Measurements from ENCODE around the gene SLC29A1.
"Not testable (repeated sequence)": the region's sequence is repeated elsewhere in the genome, so short reads cannot be mapped to it uniquely, and the experiment has no call there.

SLC29A1 gene

DNA sequence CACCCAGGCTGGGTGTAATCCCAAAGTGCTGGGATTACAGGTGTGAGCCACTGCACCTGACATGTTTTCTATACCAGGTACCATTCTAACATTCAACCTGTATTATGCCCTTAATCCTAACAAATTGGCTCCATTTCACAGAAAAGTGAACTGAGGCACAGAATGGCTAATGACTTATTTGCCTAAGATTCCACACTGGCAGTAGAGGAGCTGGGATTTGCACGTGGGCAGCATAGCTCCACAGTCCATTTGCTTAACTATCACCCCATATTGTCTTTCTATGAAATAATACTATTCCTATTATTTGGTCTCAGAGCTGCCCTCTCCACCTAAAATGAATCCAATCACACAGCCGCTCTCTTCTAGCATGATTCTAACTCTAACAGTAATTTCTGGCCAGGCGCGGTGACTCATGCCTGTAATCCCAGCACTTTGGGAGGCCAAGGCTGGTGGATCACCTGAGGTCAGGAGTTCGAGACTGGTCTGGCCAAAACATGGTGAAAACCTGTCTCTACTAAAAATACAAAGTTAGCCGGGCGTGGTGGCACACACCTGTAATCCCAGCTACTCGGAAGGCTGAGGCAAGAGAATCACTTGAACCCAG, 30.0 kb upstream of the SLC29A1 start:
- no peak for DNase-seq

DNA sequence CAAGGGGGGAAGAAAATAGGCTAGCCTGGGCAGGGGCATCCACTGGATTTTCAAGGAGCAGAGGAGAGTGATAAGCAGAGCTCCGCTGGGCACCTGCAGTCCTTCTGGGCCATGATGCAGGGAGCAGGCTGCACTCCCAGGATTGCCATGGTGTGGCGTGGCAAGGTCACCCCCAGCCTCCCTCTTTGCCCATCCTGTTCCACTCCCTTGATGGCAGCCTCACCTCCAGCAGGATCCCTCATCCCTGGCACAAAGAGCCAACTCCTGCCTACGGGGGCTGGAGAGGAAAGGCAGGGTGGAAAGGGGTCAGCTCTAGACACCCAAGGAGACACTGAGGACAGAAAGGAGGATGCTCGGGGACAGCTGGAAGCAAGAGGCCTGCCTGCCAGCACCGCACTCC, 29.1 kb upstream of the SLC29A1 start:
- DNase-seq, result no peak

DNA sequence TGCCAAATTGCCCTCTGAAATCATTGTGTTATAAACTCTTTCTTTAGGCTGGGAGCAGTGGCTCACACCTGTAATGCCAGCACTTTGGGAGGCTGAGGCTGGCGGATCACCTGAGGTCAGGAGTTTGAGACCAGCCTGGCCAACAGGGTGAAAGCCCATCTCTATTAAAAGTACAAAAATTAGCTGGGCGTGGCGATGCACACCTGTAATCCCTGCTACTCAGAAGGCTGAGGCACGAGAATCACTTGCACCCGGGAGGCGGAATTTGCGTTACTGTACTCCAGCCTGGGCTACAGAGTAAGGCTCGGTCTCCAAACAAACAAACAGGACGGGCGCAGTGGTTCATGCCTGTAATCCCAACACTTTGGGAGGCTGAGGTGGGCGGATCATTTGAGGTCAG, 27.0 kb upstream of the SLC29A1 start:
- DNase-seq, result not testable (repeated sequence)

DNA sequence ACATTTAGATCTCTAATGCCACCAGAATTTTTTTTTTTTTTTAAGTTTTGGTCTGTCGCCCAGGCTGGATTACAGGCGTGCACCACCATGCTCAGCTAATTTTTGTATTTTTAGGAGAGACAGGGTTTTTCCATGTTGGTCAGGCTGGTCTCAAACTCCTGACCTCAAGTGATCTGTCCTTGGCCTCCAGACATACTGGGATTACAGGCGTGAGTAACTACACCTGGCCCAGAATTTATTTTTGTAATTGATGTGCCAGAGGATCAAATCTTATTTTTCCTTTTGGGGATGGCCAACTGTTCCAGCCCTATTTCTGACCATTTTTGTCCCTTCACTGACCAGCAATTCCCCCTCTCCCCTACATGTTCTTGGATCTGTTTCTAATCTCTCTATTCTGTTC, 24.7 kb upstream of the SLC29A1 start:
- DNase-seq, result no peak

DNA sequence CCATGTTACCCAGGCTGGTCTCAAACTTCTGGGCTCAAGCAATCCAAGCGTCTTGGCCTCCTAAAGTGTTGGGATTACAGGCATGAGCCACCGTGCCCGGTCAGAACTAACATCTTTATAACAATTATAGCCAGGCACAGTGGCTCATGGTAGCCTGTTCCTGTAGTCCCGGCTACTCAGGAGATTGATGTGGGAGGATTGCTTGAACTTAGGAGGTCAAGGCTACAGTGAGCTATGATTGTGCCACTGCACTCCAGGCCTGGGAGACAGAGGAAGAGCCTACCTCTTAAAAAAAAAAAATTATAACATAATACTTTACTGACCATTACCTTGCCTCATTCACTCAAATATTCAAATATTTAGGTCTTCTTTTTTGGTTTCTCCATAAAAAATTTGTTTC, 23.5 kb upstream of the SLC29A1 start:
- no peak for DNase-seq

DNA sequence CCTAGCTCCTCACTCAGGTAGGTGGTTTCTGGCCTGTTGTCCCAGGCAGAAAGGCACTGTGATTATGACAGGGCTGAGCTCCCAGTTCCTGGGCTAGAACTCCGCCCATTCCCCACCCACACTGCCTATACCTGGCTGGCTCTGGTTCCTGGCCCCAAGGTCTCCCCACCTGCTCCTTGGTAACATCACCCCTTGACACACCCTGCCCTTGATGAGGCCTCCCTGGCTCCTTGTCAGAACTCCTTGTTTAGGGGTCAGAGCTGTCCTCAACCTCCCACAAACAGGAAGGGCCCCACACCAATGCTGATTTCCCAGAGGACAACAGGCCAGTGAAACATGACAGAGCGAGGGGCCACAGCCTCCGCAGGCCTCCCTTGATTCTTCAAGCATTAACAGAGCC, 22.2 kb upstream of the SLC29A1 start:
- DNase-seq, result no peak

DNA sequence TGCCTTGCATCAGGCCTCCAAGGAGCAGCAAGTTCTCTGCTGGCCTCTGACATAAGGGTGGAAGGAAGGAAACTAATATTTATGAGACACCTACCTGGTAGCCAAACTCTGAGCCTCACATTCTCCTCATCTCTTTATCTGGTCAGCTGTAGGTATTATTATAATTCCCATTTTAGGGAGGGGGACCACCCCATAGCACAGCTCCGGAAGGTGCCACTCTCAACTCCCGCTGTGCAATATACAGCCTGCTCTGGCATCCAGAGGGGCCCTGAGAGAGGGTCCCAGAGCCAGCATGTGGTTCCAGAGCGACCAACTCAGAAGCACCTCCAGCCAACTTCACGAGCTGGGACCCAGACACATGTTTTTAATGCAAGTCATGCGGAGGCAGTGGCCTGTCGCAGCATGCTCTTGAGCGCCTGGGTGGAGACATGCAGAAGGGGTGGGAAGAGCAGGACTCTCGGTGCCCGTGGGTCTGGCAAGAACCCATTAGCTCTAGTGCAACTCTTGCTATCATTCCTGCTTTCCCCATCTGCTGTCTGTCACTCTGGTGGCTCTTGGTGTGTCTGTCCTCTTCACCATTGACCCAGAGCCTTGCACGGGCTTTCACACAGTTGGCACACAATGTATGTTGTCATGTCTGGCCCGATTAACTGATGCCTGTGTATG, 21.6 kb upstream of the SLC29A1 start:
- DNase-seq, result no peak

DNA sequence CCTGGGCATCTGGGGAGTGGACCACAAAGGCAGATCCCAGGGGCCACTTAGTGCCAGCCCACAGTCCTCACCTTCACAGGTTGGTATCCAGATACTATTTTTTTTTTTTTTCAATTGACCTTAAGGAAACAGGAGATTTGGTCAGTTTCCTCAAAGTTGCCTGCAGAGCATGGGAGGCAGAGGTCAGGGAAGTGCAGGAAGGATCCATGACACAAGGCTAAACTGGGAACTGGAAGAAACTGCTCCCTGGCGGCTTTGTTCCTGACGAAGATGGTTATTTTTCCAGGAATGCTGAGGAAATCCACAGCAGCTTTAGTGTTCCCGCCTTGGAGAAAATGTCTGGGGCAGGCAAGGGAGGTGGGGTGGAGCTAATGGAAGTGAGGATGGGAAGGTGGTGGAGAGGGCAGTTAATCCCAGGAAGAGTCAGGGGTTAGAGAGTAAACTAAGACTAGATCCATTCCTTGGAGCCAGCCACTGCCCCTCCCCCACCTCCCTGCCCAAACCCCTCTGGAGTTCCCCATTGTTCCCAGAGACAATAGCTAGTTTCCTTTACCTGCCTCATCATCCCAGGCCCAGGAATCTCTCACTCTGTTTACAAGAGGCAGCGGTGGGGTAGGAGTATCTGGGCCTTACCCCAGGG, 20.9 kb upstream of the SLC29A1 start:
- DNase-seq, result no peak

DNA sequence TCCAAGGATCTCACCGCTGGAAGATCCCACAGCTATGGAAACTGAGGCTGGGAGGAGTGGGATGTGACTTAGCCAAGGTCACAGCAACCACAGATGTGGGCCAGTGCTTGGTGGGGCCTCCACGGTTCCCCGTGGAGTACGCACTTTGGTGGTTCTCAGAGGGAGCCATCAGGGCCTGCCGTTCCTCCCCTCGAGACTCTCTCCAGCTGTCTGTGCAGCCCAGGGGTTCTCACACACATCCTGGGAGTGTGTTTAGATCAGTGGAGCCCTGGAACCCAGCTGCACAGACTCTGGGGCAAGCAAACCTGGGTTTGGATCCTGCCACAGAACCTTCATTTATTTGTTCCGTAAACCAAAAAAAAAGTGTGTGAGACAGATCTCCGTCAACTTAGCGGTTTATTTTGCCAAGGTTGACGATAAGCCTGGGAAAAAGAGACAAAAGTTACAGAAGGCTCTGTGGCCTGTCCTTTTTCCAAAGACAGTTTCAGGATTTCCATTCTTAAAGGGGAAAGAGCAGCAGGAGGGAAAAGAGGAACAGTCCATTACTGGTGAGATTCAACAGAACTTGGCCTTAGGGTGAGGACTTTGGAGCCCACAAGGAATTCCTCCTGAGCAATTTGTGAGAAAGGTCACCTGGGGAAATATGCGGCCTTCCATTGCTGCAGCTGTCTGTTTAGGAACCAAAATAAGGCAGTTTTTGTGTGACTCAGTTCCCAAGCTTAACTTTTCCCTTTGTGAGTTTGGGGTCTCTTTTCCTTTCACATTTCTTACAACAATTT, 20.2 kb upstream of the SLC29A1 start:
- DNase-seq, result no peak

DNA sequence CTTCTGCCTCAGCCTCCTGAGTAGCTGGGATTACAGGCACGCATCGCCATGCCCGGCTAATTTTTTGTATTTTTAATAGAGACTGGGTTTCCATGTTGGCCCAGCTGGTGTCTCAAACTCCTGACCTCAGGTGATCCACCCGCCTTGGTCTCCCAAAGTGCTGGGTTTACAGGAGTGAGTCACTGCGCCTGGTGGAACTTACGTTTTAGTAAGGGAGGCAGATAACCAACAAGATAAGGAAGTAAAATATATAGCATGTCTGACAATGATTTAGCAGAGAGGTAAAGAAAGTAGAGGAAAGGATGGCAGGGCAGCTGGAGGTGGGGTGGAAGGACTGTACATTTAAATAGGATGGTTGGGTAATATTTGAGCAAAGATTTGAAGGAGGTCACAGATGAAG, 19.4 kb upstream of the SLC29A1 start:
- no peak for DNase-seq

DNA sequence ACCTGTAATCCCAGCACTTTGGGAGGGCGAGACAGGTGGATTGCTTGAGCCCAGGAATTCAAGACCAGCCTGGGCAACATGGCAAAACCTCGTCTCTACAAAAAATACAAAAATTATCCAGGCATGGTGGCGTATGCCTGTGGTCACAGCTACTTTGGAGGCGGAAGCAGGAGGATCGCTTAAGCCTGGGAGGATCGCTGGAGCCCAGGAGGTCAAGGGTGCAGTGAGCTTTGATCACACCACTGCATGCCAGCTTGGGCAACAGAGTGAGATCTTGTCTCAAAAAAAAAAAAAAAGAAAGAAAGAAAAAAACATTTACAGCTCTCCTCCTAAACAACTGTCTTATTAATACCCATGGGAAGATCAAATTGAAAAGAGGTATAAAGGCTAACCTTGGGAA, 15.4 kb upstream of the SLC29A1 start:
- DNase-seq, result no peak

DNA sequence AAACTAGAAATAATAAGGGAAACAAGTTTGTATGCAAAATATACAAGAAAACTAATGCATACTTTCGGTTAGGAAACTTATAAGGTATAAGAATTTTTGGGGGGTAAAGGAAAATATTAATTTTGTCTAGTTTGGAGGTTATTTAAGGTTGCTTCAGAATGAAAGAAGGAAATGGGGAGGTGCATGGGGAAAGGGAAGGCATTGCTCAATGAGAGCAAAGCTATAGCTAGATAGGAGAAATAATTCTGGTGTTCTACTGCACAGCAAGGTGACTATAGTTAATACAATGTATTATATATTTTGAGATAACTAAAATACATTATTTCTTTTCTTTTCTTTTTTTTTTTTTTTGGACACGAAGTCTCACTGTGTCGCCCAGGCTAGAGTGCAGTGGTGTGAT, 12.1 kb upstream of the SLC29A1 start:
- no peak for DNase-seq

DNA sequence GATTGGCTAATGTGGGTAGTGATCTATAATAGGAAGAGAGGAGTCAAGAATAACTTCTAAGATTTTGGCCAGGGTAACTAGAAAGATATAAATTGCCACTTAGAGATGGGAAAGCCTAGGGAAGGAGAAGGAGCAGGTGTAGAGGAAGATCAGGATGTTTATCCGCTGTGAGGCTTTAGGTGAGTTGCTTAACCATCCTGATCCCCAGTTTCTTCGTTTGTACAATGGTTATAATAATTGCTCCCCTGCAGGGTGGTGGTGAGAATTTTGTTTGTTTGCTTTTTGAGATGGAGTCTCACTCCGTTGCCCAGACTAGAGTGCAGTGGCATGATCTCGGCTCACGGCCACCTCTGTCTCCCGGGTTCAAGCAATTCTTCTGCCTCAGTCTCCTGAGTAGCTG, 9.1 kb upstream of the SLC29A1 start:
- DNase-seq, result no peak

DNA sequence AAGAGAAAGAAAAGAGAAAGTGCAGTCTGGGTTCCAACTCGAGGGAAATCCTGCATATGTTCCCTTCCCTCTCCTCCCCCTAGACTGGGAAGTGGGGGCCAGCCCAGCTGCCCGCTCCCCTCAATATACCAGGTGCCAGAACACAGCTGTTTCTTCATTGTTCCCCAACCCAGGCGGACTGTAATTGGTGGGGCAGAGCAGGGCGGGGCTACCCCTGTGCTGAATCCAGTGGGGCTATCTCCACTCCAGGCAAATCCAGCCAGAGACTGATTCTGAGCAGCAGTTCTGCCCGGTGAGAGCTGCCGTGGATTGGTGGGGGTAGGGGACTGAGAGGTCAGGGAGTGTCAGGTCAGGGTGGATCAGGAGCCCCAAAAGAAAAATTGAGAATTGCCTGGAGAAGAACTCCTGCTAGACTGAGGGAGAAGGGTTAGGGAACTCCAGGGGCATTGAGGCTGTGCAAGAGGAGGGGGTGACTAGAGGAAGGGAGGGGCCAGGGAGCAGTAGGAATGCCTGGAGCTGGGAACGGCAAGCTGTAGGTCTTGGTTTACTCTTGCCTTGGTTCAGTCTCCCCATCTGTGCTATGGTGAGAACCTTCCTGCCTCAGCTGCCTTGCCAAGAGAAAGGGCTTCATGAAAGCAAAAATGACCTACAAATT, 6.6 kb upstream of the SLC29A1 start, which contains the start of gene MYMX:
MYMX (plus strand) TSS at position 250 of the 655 bp plus-strand sequence. CDS start 546 bp downstream, outside the sequence.
- DNase-seq, result no peak

DNA sequence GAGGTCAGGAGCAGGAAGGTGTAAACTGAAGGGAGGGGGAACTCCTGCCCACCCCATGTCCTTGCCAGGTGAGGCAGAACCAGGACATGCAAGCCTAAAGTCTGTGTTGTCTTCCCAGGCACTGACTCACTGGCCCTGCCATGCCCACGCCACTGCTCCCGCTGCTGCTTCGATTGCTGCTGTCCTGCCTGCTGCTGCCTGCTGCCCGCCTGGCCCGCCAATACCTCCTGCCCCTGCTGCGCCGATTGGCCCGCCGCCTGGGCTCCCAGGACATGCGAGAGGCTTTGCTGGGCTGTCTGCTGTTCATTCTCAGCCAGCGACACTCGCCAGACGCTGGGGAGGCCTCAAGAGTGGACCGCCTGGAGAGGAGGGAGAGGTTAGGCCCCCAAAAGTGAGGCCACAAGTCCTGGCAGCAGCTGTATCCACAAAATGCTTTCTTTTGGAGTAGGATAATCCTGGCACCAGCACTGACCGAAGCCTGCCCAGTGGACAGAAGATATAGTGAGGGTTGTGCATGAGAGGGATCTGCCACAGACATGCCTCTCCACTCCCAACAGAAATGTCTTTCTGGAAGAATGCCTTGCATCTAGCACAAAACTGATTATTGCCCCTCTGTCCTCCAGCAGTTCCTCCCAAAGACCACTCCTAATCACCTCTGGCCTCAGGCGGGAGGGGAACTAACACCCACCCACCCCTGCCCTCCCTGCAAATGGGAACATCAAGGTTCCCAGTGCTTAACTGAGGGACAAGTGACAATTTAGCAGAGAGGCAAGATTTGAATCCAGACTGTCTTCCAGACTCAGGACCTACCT, 5.9 kb upstream of the SLC29A1 start:
- no peak for DNase-seq

DNA sequence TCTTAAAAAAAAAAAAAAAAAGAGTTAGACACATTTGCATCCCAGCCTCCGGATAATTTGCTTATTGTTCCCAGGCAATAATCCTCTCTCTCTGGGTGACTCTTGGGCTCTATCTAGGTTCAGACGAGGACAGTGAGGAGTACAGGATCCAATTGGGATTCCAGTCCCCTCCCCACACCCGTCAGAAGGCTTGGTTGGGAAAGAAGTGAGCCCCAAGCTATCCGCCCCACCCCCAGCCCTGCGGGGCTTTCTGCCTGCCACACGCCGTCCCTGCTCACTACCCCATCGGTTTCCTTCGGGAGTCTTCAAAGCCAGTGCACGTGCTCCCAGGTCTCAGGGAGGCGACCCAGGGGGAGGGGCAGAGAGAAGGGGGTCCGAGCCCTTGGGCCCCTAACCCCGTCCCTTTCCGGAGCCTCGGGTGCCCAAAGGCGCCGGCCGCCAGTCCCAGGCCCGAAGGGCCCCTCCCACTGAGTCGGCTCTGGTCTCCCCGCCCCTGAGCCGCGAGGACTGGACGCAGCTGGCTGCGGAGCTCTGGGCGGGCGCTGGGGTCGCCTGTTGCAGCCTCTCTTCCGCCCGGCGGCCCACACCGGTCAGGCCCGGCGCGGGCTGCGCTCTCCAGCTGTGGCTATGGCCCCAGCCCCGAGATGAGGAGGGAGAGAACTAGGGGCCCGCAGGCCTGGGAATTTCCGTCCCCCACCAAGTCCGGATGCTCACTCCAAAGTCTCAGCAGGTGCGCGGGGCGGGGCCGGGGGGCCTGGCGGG, 4.2 kb upstream of the SLC29A1 start:
- peak; percentile 91 for DNase-seq

DNA sequence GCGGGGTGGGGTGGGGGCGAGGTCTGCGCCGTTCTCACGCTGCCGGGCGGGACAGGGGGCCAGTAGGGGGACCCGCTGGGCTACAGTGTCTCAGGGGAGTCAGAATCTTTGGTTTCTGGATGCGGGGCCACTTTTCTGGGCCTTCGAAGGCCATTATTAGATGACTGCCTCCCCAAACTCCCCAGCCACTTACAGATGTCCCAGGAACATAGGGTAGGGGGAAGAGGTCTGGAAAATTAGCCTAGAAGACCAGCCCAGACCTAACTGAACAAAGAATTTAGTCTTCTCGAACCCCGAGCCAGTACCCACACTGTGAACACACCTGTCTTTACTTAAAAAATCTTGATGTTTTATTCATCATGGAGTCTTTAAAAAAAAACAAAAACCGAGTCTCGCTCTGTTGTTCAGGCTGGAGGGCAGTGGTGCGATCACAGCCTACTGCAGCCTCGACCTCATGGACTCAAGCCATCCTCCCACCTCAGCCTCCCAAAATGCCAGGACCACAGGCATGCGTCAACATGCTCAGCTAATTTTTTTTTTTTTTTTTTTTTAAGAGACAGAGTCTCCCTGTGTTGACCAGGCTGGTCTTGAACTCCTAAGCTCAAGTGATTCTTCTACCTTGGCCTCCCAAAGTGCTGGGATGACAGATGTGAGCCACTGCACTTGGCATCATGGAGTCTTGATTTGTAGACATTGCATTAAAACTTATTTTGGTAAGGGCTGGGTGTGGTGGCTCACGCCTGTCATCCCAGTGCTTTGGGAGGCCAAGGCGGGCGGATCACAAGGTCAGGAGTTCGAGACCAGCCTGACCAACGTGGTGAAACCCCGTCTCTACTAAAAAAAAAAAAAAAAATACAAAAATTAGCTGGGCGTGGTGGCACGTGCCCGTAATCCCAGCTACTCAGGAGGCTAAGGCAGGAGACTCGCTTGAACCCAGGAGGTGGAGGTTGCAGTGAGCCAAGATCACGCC, 3.3 kb upstream of the SLC29A1 start:
- DNase-seq, result no peak

DNA sequence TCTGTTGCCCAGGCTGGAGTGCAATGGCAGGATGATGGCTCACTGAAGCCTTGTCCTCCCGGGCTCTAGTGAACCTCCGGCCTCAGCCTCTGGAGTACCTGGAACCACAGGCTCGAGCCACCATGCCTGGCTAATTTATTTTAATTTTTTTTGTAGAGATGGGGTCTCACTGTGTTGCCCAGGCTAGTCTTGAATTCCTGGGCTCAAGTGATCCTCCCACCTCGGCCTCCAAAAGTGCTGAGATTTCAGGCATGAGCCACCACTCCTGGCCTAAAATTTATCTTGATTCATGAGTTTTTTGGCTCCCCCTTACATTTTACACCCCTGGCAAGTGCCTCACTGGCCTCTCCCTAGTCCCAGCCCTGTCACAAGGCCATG, 2.5 kb upstream of the SLC29A1 start:
- DNase-seq, result no peak

DNA sequence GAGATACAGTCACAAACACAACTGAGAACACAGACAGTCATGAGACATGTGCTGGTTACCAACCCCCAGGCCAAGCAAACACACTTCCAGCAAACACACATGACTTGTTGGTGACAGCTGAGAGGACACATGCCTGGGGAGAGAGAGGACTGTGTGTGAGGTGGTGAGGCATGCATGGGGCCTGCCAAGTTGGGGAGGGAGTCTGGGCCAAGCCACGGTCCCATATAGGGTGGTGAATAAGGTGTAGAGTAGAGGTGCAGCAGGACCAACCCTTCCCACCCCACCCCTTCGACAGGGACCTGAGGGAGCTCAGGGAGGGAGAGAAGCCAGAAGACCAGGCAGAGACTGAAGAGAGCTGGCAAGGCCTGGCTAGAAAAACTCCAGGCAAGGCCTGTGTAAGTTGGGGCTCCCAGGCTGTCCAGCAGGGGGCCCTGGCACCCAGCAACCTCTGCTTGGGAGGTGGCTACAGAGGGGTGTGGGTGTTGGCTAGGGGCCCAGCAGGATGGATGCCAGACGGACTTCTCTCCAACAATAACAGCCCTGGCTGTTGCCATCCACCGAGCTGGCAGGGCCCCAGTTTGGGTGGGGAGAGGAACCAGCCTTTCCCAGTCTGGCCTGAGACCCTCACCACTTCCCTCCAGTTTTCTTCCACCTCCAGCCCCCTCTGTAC, 2.0 kb upstream of the SLC29A1 start:
- peak; percentile 58 for DNase-seq

All from right kidney (tissue), 1 donor.